HepG2 (cell line): ENCODE measurements around the gene SPX. TPM values are rescaled to one million over a fixed set of nuclear protein-coding genes. Genes with fewer than 3 reads are reported as not detected.

Experiments
- ATAC-seq: fragments of 200-7000 bp; cut with Tn5 transposase; 3 replicates; pipeline ENCODE4 v1.9.1; 2020; ENCODE audit warnings: mild to moderate bottlenecking, moderate library complexity
- BruUV-seq: library from RNA; stranded (reverse); fragments of 400-500 nt; replicated peaks from 2 replicates; lab custom pipeline; 2021; lab: Mats Ljungman, UMichigan
- CTCF ChIA-PET: fragments of 300-600 bp; formaldehyde crosslinking; extraction: SDS; loops from one replicate; lab custom pipeline; 2021; ENCODE audit warnings: low total read pairs, inconsistent platforms, low intra/inter-chr PET ratio; lab: Yijun Ruan, JAX
- POLR2A ChIA-PET: fragments of 350-600 bp; sonication (Branson Sonifier 250); formaldehyde crosslinking; loops from one replicate; lab custom pipeline; 2020; ENCODE audit warnings: antibody characterized with exemption, inconsistent platforms; lab: Yijun Ruan, JAX
- DNase-seq: peaks from one replicate; pipeline ENCODE4 v3.0.0-alpha.2; 2015; ENCODE audit warnings: low spot score
- FAIRE-seq: peaks from 3 replicates; lab custom pipeline; 2011; peaks lifted over from hg19 to GRCh38; lab: Jason Lieb, UNC
- H2AFZ ChIP-seq: one replicate; pipeline ENCODE4 v1.6.1; 2011; ENCODE audit warnings: low read length, inconsistent platforms
- H3K27ac ChIP-seq: fragments of 300-600 bp; 3 replicates; pipeline ENCODE4 v1.8.0; 2011; ENCODE audit warnings: mixed run types, mild to moderate bottlenecking, mixed read lengths, low read length, inconsistent platforms; ENCODE audit not compliant: insufficient read depth; ENCODE audit errors: extremely low read length
- H3K27me3 ChIP-seq, 2 experiments: fragments of 200-600 bp in 1 of 2; 2 replicates in 1 of 2; 3 replicates in 1 of 2; pipeline versions ENCODE4 v1.6.0 to v1.8.0; 2011; ENCODE audit warnings: low read length in 2 of 2, mild to moderate bottlenecking in 2 of 2, moderate library complexity in 2 of 2, inconsistent platforms in 1 of 2; ENCODE audit not compliant: insufficient read depth in 2 of 2, control insufficient read depth in 1 of 2
- H3K36me3 ChIP-seq, 2 experiments: fragments of 200-600 bp in 1 of 2; replicated peaks in 1 of 2; 2 replicates in 1 of 2; 3 replicates in 1 of 2; pipeline versions ENCODE4 v1.5.1 to v1.8.0; 2011; ENCODE audit warnings: low read length in 2 of 2, inconsistent platforms in 1 of 2; ENCODE audit not compliant: insufficient read depth in 2 of 2, control insufficient read depth in 1 of 2
- H3K4me1 ChIP-seq: 2 replicates; pipeline ENCODE4 v1.5.1; 2012; ENCODE audit warnings: low read length, inconsistent platforms; ENCODE audit not compliant: insufficient read depth
- H3K4me2 ChIP-seq: 2 replicates; pipeline ENCODE4 v1.6.0; 2011; ENCODE audit warnings: low read depth, low read length, inconsistent platforms
- H3K4me3 ChIP-seq, 3 experiments: fragments of 200-600 bp in 1 of 3; sonication (generic), shearing (Covaris generic) in 1 of 3; replicated peaks in 1 of 3; 2 replicates each; pipeline ENCODE4 v1.5.1; 2011 to 2016; ENCODE audit warnings: low read length in 3 of 3, inconsistent platforms in 2 of 3, low read depth in 2 of 3, mild to moderate bottlenecking in 2 of 3, control low read depth in 1 of 3, mixed read lengths in 1 of 3; ENCODE audit not compliant: insufficient read depth in 1 of 3
- H3K79me2 ChIP-seq: one replicate; pipeline ENCODE4 v1.6.1; 2011; ENCODE audit warnings: low read length, inconsistent platforms; ENCODE audit not compliant: insufficient read depth
- H3K9ac ChIP-seq: 2 replicates; pipeline ENCODE4 v1.6.0; 2011; ENCODE audit warnings: mild to moderate bottlenecking, low read depth, low read length, inconsistent platforms; ENCODE audit not compliant: insufficient read depth
- H3K9me3 ChIP-seq: 2 replicates; pipeline ENCODE4 v1.5.1; 2012; ENCODE audit warnings: mild to moderate bottlenecking, low read length
- H4K20me1 ChIP-seq: 2 replicates; pipeline ENCODE4 v1.6.0; 2011; ENCODE audit warnings: inconsistent platforms, mild to moderate bottlenecking, low read length, moderate library complexity; ENCODE audit not compliant: insufficient read depth
- ASH2L ChIP-seq: fragments of 300-600, 200-600 bp; sonication (generic); IDR thresholded peaks from 2 replicates; pipeline ENCODE4 v1.7.0; 2017; ENCODE audit warnings: low read depth, mild to moderate bottlenecking, moderate library complexity, mixed read lengths, low read length; ENCODE audit not compliant: insufficient read length
- ATF5 ChIP-seq: sonication (generic); formaldehyde crosslinking; IDR thresholded peaks from 2 replicates; pipeline ENCODE4 v1.4.0; 2020; ENCODE audit warnings: mild to moderate bottlenecking, low read depth, missing genetic modification reagents
- FOXK2 ChIP-seq: fragments of 450-650 bp; IDR thresholded peaks from 2 replicates; pipeline ENCODE4 v1.6.1; 2016
- NR0B2 ChIP-seq: sonication (generic); formaldehyde crosslinking; IDR thresholded peaks from 2 replicates; pipeline ENCODE4 v1.4.0; 2020; ENCODE audit warnings: mild to moderate bottlenecking, missing genetic modification reagents
- PLRG1 ChIP-seq: fragments of 450-650 bp; conservative IDR thresholded peaks from 2 replicates; pipeline ENCODE4 v1.6.1; 2016
- RFX5 ChIP-seq: IDR thresholded peaks from 2 replicates; pipeline ENCODE4 v1.6.1; 2011; ENCODE audit warnings: low read depth, low read length, improper control_type of control experiment
- RFXANK ChIP-seq: IDR thresholded peaks from 2 replicates; pipeline ENCODE4 v1.6.1; 2016
- SOX5 ChIP-seq: IDR thresholded peaks from 2 replicates; pipeline ENCODE4 v1.6.1; 2016; ENCODE audit warnings: borderline replicate concordance
- U2AF1 ChIP-seq: fragments of 200-400 bp; formaldehyde crosslinking; optimal IDR thresholded peaks from 2 replicates; pipeline ENCODE3; 2017; ENCODE audit warnings: mild to moderate bottlenecking, low read depth, low read length
- ZSCAN31 ChIP-seq: sonication (generic); formaldehyde crosslinking; IDR thresholded peaks from 2 replicates; pipeline ENCODE4 v1.5.0; 2020; ENCODE audit warnings: low read depth, mild to moderate bottlenecking, missing genetic modification reagents
- WGBS: methylation state at CpG from one replicate; pipeline ENCODE4 v1.1.6; 2017; ENCODE audit warnings: low lambda C conversion rate; 5-methylcytosine and 5-hydroxymethylcytosine counted together
- in situ Hi-C: cut with HindIII; loops from 2 replicates; pipeline ENCODE4 v1.10.0; 2017; ENCODE audit warnings: low pct_unique_long_range_greater_than_20kb; ENCODE audit not compliant: extremely low pct_ligation_motif_present
- intact Hi-C: fragments of 100-400 bp; cut with micrococcal nuclease; formaldehyde crosslinking; loops from one replicate; pipeline ENCODE4 v1.10.0; 2022; ENCODE audit not compliant: unreplicated experiment
- polyA plus RNA-seq, 8 experiments: library from polyadenylated mRNA; depleted of rRNA in 3 of 8; stranded (reverse) in 7 of 8; unstranded in 1 of 8; fragments of >200 nt; fragmentation: Illumina TruSeq in 4 of 8; extraction: Trizol in 4 of 8; gene quantifications; 2 replicates each; pipeline versions ENCODE4 v1.2.1 to v1.2.3, GENCODE V29; 2011 to 2016; ENCODE audit warnings: low read depth in 4 of 8, missing spikeins in 1 of 8, mixed read lengths in 1 of 8; ENCODE audit not compliant: insufficient read depth in 1 of 8
- total RNA-seq, 5 experiments: library from RNA; depleted of rRNA; stranded (reverse); fragments of >200 nt; fragmentation: Illumina TruSeq; extraction: Trizol; gene quantifications; 2 replicates each; pipeline ENCODE4 v1.2.3, GENCODE V29; 2016; ENCODE audit warnings: low read depth in 1 of 5

SPX gene
- total and polyA plus RNA-seq, 2 of the 13 experiments (the other 11 are each of a cell fraction or from before 2014, with no cell fraction given), result 0.07 to 0.16 TPM

- Histone ChIP-seq H2AFZ (no peak overlapping the region), H3K4me2 (no peak overlapping the region), H3K4me3 (no peak overlapping the region), H3K27ac (no peak overlapping the region), H3K9ac (no peak overlapping the region), H3K4me1 (no peaks in the 10 kb centered on the region), H3K36me3 (no peaks in the 10 kb centered on the region), H3K9me3 (no peaks in the 10 kb centered on the region), H3K79me2 (no peaks in the 10 kb centered on the region), H3K27me3 (peaks cover 0 to 2% of the 10 kb centered on the region in 2 experiments; a peak in 1 of 5 replicates), H4K20me1 (no peaks in the 10 kb centered on the region)
- intact Hi-C loops, result no loop called here
- no peak for FAIRE-seq
- TF ChIP-seq SOX5 (CRISPR knock-in tag) (no peak), ATF5 (CRISPR knock-in tag) (no peak), RFX5 (no peak), ZSCAN31 (CRISPR knock-in tag) (no peak)
- ATAC-seq, result no peak
- DNase-seq, result no peak
- ChIA-PET CTCF (no interaction called here), POLR2A (no interaction called here)
- in situ Hi-C loops, result no loop called here
- 65% methylated on average over 6 of the region's 6 CpGs for WGBS
- no TSS peak for BruUV-seq
These were observed 15.7 kb downstream of the SPX start for GRCh38 chr12:21541773-21542172.

GRCh38 chr12:21542403-21542802 is 16.3 kb downstream of the SPX start:
- Histone ChIP-seq H3K9ac (no peak overlapping the region), H3K4me2 (no peak overlapping the region), H3K27me3 (peaks cover 0 to 2% of the 10 kb centered on the region in 2 experiments; a peak in 1 of 5 replicates), H2AFZ (no peak overlapping the region), H3K36me3 (no peaks in the 10 kb centered on the region), H3K4me1 (no peaks in the 10 kb centered on the region), H3K27ac (no peak overlapping the region), H3K79me2 (no peaks in the 10 kb centered on the region), H3K4me3 (no peak overlapping the region), H3K9me3 (no peaks in the 10 kb centered on the region), H4K20me1 (no peaks in the 10 kb centered on the region)
- FAIRE-seq (no peak), DNase-seq (no peak), ATAC-seq (no peak)
- POLR2A ChIA-PET, result no interaction called here
- in situ Hi-C loops, result no loop called here
- no TSS peak for BruUV-seq
- CTCF ChIA-PET, result no interaction called here
- 59% methylated on average over 4 of the region's 5 CpGs for WGBS
- TF ChIP-seq PLRG1, result no peak
- no peak for TF ChIP-seq NR0B2
- no peak for TF ChIP-seq U2AF1
- TF ChIP-seq FOXK2, result no peak
- TF ChIP-seq RFXANK, result no peak
- TF ChIP-seq ASH2L, result no peak
- intact Hi-C loops, result no loop called here
